Ishikawa (cell line): ENCODE measurements around the gene SLC12A7.

ENCODE experiments used
- CEBPB ChIP-seq: IDR thresholded peaks from 2 replicates; pipeline ENCODE4 v1.6.1; 2012
- CREB1 ChIP-seq: IDR thresholded peaks from 2 replicates; pipeline ENCODE4 v1.6.1; 2012; ENCODE audit warnings: low read depth
- EGR1 ChIP-seq: IDR thresholded peaks from 2 replicates; pipeline ENCODE4 v1.6.1; 2012
- EP300 ChIP-seq: IDR thresholded peaks from 2 replicates; pipeline ENCODE4 v1.6.1; 2012; ENCODE audit warnings: borderline replicate concordance
- FOXM1 ChIP-seq: IDR thresholded peaks from 2 replicates; pipeline ENCODE4 v1.6.1; 2012; ENCODE audit warnings: low read depth, borderline replicate concordance
- MAX ChIP-seq: IDR thresholded peaks from 2 replicates; pipeline ENCODE4 v1.6.1; 2012
- NFIC ChIP-seq: IDR thresholded peaks from 2 replicates; pipeline ENCODE4 v1.6.1; 2012
- RAD21 ChIP-seq: IDR thresholded peaks from 2 replicates; pipeline ENCODE4 v1.6.1; 2012; ENCODE audit warnings: low read depth
- REST ChIP-seq: IDR thresholded peaks from 2 replicates; pipeline ENCODE4 v1.6.1; 2012; ENCODE audit warnings: low read depth, mild to moderate bottlenecking
- TAF1 ChIP-seq: IDR thresholded peaks from 2 replicates; pipeline ENCODE4 v1.6.1; 2012; ENCODE audit warnings: low read depth, mild to moderate bottlenecking
- TCF12 ChIP-seq: IDR thresholded peaks from 2 replicates; pipeline ENCODE4 v1.6.1; 2012; ENCODE audit warnings: low read depth
- TEAD4 ChIP-seq: IDR thresholded peaks from 2 replicates; pipeline ENCODE4 v1.6.1; 2012
- USF1 ChIP-seq: IDR thresholded peaks from 2 replicates; pipeline ENCODE4 v1.6.1; 2012
- YY1 ChIP-seq: IDR thresholded peaks from 2 replicates; pipeline ENCODE4 v1.6.1; 2012; ENCODE audit warnings: low read depth
- ZBTB7A ChIP-seq: IDR thresholded peaks from 2 replicates; pipeline ENCODE4 v1.6.1; 2012; ENCODE audit warnings: low read depth

Gene SLC12A7

GRCh38 chr5:1064383-1065142 lies 47.3 kb downstream of the SLC12A7 start:
- no peak for TF ChIP-seq EGR1
- TF ChIP-seq CEBPB: no peak
- no peak for TF ChIP-seq ZBTB7A
- no peak for TF ChIP-seq FOXM1
- TF ChIP-seq USF1: no peak
- TF ChIP-seq CREB1: no peak
- no peak for TF ChIP-seq RAD21
- TF ChIP-seq EP300: no peak

GRCh38 chr5:1063661-1064382 lies 48.0 kb downstream of the SLC12A7 start:
- TF ChIP-seq EP300: no peak
- no peak for TF ChIP-seq EGR1
- TF ChIP-seq USF1: no peak

GRCh38 chr5:1062761-1063568 lies 48.9 kb downstream of the SLC12A7 start:
- TF ChIP-seq EP300: no peak

- TF ChIP-seq CEBPB: no peak
- no peak for TF ChIP-seq EGR1
- TF ChIP-seq TCF12: no peak
- no peak for TF ChIP-seq YY1
- TF ChIP-seq TEAD4: no peak
- no peak for TF ChIP-seq USF1
- no peak for TF ChIP-seq FOXM1
Observed at GRCh38 chr5:1061916-1062315, 49.9 kb downstream of the SLC12A7 start.

GRCh38 chr5:1060535-1060981 lies 51.3 kb downstream of the SLC12A7 start:
- no peak for TF ChIP-seq TAF1
- no peak for TF ChIP-seq NFIC
- no peak for TF ChIP-seq TCF12
- TF ChIP-seq ZBTB7A: no peak
- no peak for TF ChIP-seq TEAD4
- TF ChIP-seq FOXM1: no peak
- no peak for TF ChIP-seq RAD21
- TF ChIP-seq CREB1: no peak
- TF ChIP-seq USF1: no peak
- no peak for TF ChIP-seq EP300
- TF ChIP-seq CEBPB: no peak
- TF ChIP-seq YY1: no peak
- TF ChIP-seq REST: no peak

- no peak for TF ChIP-seq EP300
- no peak for TF ChIP-seq REST
- no peak for TF ChIP-seq ZBTB7A
- no peak for TF ChIP-seq YY1
- TF ChIP-seq CREB1: no peak
- no peak for TF ChIP-seq MAX
- TF ChIP-seq TAF1: no peak
- no peak for TF ChIP-seq FOXM1
- no peak for TF ChIP-seq RAD21
Observed at GRCh38 chr5:1059884-1060263, 52.0 kb downstream of the SLC12A7 start.
